K562 (cell line): ENCODE measurements around the gene YPEL3. TPM values are rescaled to one million over a fixed set of nuclear protein-coding genes. Genes with fewer than 3 reads are reported as not detected.

Source experiments
- PRDM10 ChIP-seq: fragments of 450-650 bp; IDR thresholded peaks from 2 replicates; pipeline ENCODE4 v1.6.1; 2018; ENCODE audit not compliant: partially characterized antibody
- SPI1 ChIP-seq: IDR thresholded peaks from 2 replicates; pipeline ENCODE4 v1.6.1; 2011; ENCODE audit warnings: low read depth, low read length, control low read depth, borderline replicate concordance
- TRIM25 ChIP-seq: fragments of 450-650 bp; IDR thresholded peaks from 2 replicates; pipeline ENCODE4 v1.7.0; 2016; ENCODE audit warnings: borderline replicate concordance
- UBTF ChIP-seq, 2 experiments: IDR thresholded peaks; 2 replicates each; pipeline ENCODE4 v1.6.1; 2012; ENCODE audit warnings: improper control_type of control experiment in 2 of 2, low read depth in 2 of 2, low read length in 2 of 2, borderline replicate concordance in 1 of 2
- ZBTB33 ChIP-seq: sonication (generic); formaldehyde crosslinking; IDR thresholded peaks from 2 replicates; pipeline ENCODE4 v1.8.1; 2023; ENCODE audit warnings: mild to moderate bottlenecking, missing genetic modification reagents
- ZFP91 ChIP-seq: sonication (generic); formaldehyde crosslinking; IDR thresholded peaks from 2 replicates; pipeline ENCODE4 v1.8.0; 2022; ENCODE audit warnings: mild to moderate bottlenecking, missing genetic modification reagents
- ZHX1 ChIP-seq: fragments of 150-350 bp; conservative IDR thresholded peaks from 2 replicates; pipeline ENCODE4 v1.6.1; 2014; ENCODE audit warnings: low read length
- polyA plus RNA-seq, 8 experiments: library from polyadenylated mRNA; depleted of rRNA in 4 of 8; stranded (reverse) in 5 of 8; unstranded in 3 of 8; fragments of >200 nt; fragmentation: Nextera tagmentation in 2 of 8; fragmentation: Illumina TruSeq in 1 of 8; extraction: Ambion mirVana in 2 of 8; extraction: Trizol in 1 of 8; gene quantifications; 2 replicates each; pipeline versions ENCODE4 v1.2.1 to v1.2.3, GENCODE V29; 2011 to 2014; ENCODE audit warnings: inconsistent platforms in 1 of 8, missing spikeins in 1 of 8
- total RNA-seq, 7 experiments: library from RNA; depleted of rRNA in 6 of 7; stranded (reverse); fragments of >200 nt in 6 of 7; fragmentation: Illumina TruSeq in 2 of 7; extraction: Trizol in 2 of 7; gene quantifications; 2 replicates each; pipeline versions ENCODE4 v1.2.1 to v1.2.3, GENCODE V29; 2011 to 2021; ENCODE audit warnings: low replicate concordance in 1 of 7

Gene YPEL3
- total and polyA plus RNA-seq, 9 of the 15 experiments (the other 6 are each of a cell fraction or from before 2014, with no cell fraction given) = 0.41 to 15.0 (median 2.9) TPM

GRCh38 chr16:30065102-30065942 is 30.7 kb downstream of the YPEL3 start, which contains the start of gene ALDOA (continued):
- peak; percentile 77 for TF ChIP-seq ZFP91 (CRISPR knock-in tag)
- TF ChIP-seq ZBTB33 (CRISPR knock-in tag) = peak; percentile 62
- peak; percentile 77 for TF ChIP-seq PRDM10
- TF ChIP-seq SPI1 = peak; percentile 89
- TF ChIP-seq TRIM25 = no peak
- peak in 1 of 2 experiments; percentile 76; a peak in 1 of 4 replicates for TF ChIP-seq UBTF (IDR thresholded peaks at IDR 0.05; ENCODE audit: borderline replicate concordance in 1 of 2, low read depth in 2 of 2, low read length in 2 of 2)
- no peak for TF ChIP-seq ZHX1
